ENCODE data around the gene WDTC1.
A peak's percentile ranks its signal among the peaks of the same experiment; 100 is the strongest.

GRCh38 chr1:27321813-27322568, 87.6 kb downstream of the WDTC1 start, which contains the start of gene TMEM222:
- TF ChIP-seq CTCF (IDR thresholded peaks at IDR 0.05 in 8 of 11, conservative IDR thresholded peaks at IDR 0.05 in 3 of 11) (peak in 8 of 11 experiments; percentile 22 to 68 (median 46)), POLR2A (IDR thresholded peaks at IDR 0.05) (peak in 2 of 3 donors; percentile 32 to 86), POLR2AphosphoS5 (IDR thresholded peaks at IDR 0.05) (peak; percentile 94 to 98 (median 96))

Measured in spleen (tissue), 7 donors.